HepG2 (cell line): ENCODE data around the gene SCARF1.
"Not testable (repeated sequence)": the region's sequence is repeated elsewhere in the genome, so short reads cannot be mapped to it uniquely, and the experiment has no call there.

Source experiments
- CCDC6 ChIP-seq: sonication (generic); formaldehyde crosslinking; IDR thresholded peaks from 2 replicates; pipeline ENCODE4 v1.8.1; 2022; ENCODE audit warnings: mild to moderate bottlenecking, missing genetic modification reagents, moderate library complexity
- CEBPZ ChIP-seq: IDR thresholded peaks from 2 replicates; pipeline ENCODE4 v1.6.1; 2012; ENCODE audit warnings: low read length, improper control_type of control experiment
- CTCF ChIP-seq: sonication (generic); formaldehyde crosslinking; IDR thresholded peaks from 2 replicates; pipeline ENCODE4 v1.5.0; 2020; ENCODE audit warnings: mild to moderate bottlenecking, missing genetic modification reagents, moderate library complexity
- HIC2 ChIP-seq: sonication (generic); formaldehyde crosslinking; IDR thresholded peaks from 2 replicates; pipeline ENCODE4 v1.9.0; 2022; ENCODE audit warnings: low read depth, missing genetic modification reagents
- HMG20B ChIP-seq: conservative IDR thresholded peaks from 2 replicates; pipeline ENCODE4 v1.6.1; 2016; ENCODE audit warnings: missing genetic modification reagents, missing compliant biosample characterization
- JUND ChIP-seq: sonication (generic); formaldehyde crosslinking; IDR thresholded peaks from 2 replicates; pipeline ENCODE4 v1.8.0; 2022; ENCODE audit warnings: mild to moderate bottlenecking, missing genetic modification reagents
- MYNN ChIP-seq: sonication (generic); formaldehyde crosslinking; IDR thresholded peaks from 2 replicates; pipeline ENCODE4 v1.4.0; 2020; ENCODE audit warnings: mild to moderate bottlenecking, low read depth, missing genetic modification reagents
- NCOA2 ChIP-seq: sonication (generic); formaldehyde crosslinking; IDR thresholded peaks from 2 replicates; pipeline ENCODE4 v1.8.0; 2022; ENCODE audit warnings: inconsistent platforms
- PCBP1 ChIP-seq: fragments of 200-400 bp; formaldehyde crosslinking; IDR thresholded peaks from 2 replicates; pipeline ENCODE4 v1.6.1; 2017; ENCODE audit warnings: mild to moderate bottlenecking, low read depth, low read length, borderline replicate concordance
- SRF ChIP-seq: IDR thresholded peaks from 2 replicates; pipeline ENCODE4 v1.6.1; 2011; ENCODE audit warnings: mild to moderate bottlenecking, low read depth, low read length, moderate library complexity
- ZNF296 ChIP-seq: sonication (generic); formaldehyde crosslinking; conservative IDR thresholded peaks from 2 replicates; pipeline ENCODE4 v1.5.0; 2020; ENCODE audit warnings: mild to moderate bottlenecking, missing genetic modification reagents
- ZNF3 ChIP-seq: IDR thresholded peaks from 2 replicates; pipeline ENCODE4 v1.7.0; 2017; ENCODE audit warnings: inconsistent platforms
- ZNF614 ChIP-seq: IDR thresholded peaks from 2 replicates; pipeline ENCODE4 v1.6.1; 2018; ENCODE audit warnings: missing biosample characterization, missing genetic modification reagents, inconsistent platforms, borderline replicate concordance
- ZNF615 ChIP-seq: sonication (generic); formaldehyde crosslinking; IDR thresholded peaks from 2 replicates; pipeline ENCODE4 v1.5.0; 2020; ENCODE audit warnings: mild to moderate bottlenecking, missing genetic modification reagents, borderline replicate concordance

- TF ChIP-seq HMG20B (CRISPR knock-in tag); ZNF615; JUND (CRISPR knock-in tag); CTCF (CRISPR knock-in tag); NCOA2 (CRISPR knock-in tag); CEBPZ; HIC2 (CRISPR knock-in tag); SRF; MYNN (CRISPR knock-in tag); PCBP1; ZNF296 (CRISPR knock-in tag); ZNF614 (CRISPR knock-in tag); ZNF3 (CRISPR knock-in tag); CCDC6 (CRISPR knock-in tag): not testable (repeated sequence)
Observed at GRCh38 chr17:1688405-1688804, 42.9 kb upstream of the SCARF1 start.
